Nephron progenitor cell (in vitro differentiated cells): ENCODE results near the gene MED20.

Source experiments
- DNase-seq: peaks from one replicate; pipeline ENCODE4 v3.0.0; 2021
- H3K27ac Mint-ChIP-seq: 2 replicates; pipeline ENCODE4 v1.8.0; 2021; ENCODE audit warnings: mild to moderate bottlenecking, moderate library complexity, mixed read lengths
- H3K27me3 Mint-ChIP-seq: 2 replicates; pipeline ENCODE4 v1.8.0; 2021; ENCODE audit warnings: mild to moderate bottlenecking, low read depth, mixed read lengths; ENCODE audit not compliant: poor library complexity
- H3K36me3 Mint-ChIP-seq: 2 replicates; pipeline ENCODE4 v1.8.0; 2021; ENCODE audit warnings: low read depth, mixed read lengths
- H3K4me1 Mint-ChIP-seq: 2 replicates; pipeline ENCODE4 v1.8.0; 2021; ENCODE audit warnings: mixed read lengths
- H3K4me3 Mint-ChIP-seq: 2 replicates; pipeline ENCODE4 v1.8.0; 2021; ENCODE audit warnings: mild to moderate bottlenecking, moderate library complexity, mixed read lengths
- H3K9me3 Mint-ChIP-seq: 2 replicates; pipeline ENCODE4 v1.8.0; 2021; ENCODE audit warnings: mild to moderate bottlenecking, moderate library complexity, mixed read lengths
- TF ChIP-seq, protein P1 (sequence below): fragments of 200-600 bp; sonication (generic); IDR thresholded peaks from 2 replicates; pipeline ENCODE4 v1.5.0; 2021; ENCODE audit warnings: antibody characterized with exemption

MED20 gene

DNA sequence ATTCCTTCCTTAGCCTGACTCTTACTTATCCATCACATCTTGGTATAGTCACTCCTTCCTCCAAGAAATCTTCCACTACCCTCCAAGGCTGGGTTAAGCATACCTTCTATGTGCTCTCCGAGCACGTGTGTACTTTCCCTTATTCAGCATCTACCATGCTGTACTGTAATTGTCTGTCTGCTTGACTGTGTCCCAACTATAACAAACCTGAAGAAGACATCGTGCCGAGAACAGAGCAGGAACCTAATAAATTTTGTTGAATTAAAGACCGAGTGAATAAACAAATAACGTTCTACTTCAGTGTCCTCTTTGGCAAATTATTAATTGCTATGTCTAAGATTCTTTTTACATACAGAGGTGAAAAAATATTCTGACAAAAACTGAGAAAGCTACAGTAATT, 61.6 kb downstream of the MED20 start:
- no peak for DNase-seq
- no peaks in the 10 kb centered on the region for H3K27me3 Mint-ChIP-seq
- H3K4me1 Mint-ChIP-seq = no peaks in the 10 kb centered on the region
- peaks cover 2% of the 10 kb centered on the region for H3K36me3 Mint-ChIP-seq
- H3K4me3 Mint-ChIP-seq = no peak overlapping the region
- TF ChIP-seq, protein P1, sequence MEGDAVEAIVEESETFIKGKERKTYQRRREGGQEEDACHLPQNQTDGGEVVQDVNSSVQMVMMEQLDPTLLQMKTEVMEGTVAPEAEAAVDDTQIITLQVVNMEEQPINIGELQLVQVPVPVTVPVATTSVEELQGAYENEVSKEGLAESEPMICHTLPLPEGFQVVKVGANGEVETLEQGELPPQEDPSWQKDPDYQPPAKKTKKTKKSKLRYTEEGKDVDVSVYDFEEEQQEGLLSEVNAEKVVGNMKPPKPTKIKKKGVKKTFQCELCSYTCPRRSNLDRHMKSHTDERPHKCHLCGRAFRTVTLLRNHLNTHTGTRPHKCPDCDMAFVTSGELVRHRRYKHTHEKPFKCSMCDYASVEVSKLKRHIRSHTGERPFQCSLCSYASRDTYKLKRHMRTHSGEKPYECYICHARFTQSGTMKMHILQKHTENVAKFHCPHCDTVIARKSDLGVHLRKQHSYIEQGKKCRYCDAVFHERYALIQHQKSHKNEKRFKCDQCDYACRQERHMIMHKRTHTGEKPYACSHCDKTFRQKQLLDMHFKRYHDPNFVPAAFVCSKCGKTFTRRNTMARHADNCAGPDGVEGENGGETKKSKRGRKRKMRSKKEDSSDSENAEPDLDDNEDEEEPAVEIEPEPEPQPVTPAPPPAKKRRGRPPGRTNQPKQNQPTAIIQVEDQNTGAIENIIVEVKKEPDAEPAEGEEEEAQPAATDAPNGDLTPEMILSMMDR = no peak
- no peaks in the 10 kb centered on the region for H3K9me3 Mint-ChIP-seq
- H3K27ac Mint-ChIP-seq = no peak overlapping the region

DNA sequence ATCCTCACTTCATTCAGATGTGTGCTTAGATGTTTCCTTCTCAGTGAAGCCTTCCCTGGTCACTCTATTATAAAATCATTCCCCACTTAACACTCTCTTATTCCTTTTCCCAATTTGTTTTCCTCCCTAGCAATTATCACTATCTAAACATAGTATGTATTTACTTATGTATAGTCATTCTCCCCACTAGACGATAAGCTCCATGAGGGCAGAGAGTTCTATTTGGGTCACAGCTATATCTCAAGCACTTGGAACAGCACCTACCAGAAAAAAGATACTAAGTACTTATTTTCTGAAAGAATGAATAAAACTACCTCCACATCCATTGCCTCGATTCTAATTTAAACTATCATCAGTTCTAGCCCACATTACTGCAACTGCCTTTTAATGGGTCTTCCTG, 62.2 kb downstream of the MED20 start:
- no peaks in the 10 kb centered on the region for H3K9me3 Mint-ChIP-seq
- no peak overlapping the region for H3K27ac Mint-ChIP-seq
- TF ChIP-seq, protein P1 = no peak
- H3K27me3 Mint-ChIP-seq = no peaks in the 10 kb centered on the region
- no peak overlapping the region for H3K4me3 Mint-ChIP-seq
- peaks cover 4% of the 10 kb centered on the region for H3K36me3 Mint-ChIP-seq
- no peak for DNase-seq
- H3K4me1 Mint-ChIP-seq = no peaks in the 10 kb centered on the region
